ENCODE data around the gene TXNDC8. TPM values are rescaled to one million over a fixed set of nuclear protein-coding genes. Genes with fewer than 3 reads are reported as not detected.

Gene TXNDC8
- total RNA-seq, 2 donors from 2014 or later: not detected

GRCh38 chr9:110336363-110336762 lies 1.3 kb downstream of the TXNDC8 start:
- Histone ChIP-seq H3K9me3 (no peaks in the 10 kb centered on the region), H3K4me1 (replicated peaks) (no peaks in the 10 kb centered on the region), H3K27me3 (replicated peaks; ENCODE audit: insufficient read depth) (no peaks in the 10 kb centered on the region), H3K4me3 (no peak overlapping the region), H3K36me3 (no peaks in the 10 kb centered on the region), H3K27ac (no peak overlapping the region)
- no peak for DNase-seq (ENCODE audit: low spot score)
- intact Hi-C loops (cut with DNase I): no loop called here
- 90% methylated on average over 1 of the region's 1 CpG for WGBS
- TF ChIP-seq POLR2A (IDR thresholded peaks at IDR 0.05) (no peak), CTCF (IDR thresholded peaks at IDR 0.05) (no peak), POLR2AphosphoS5 (IDR thresholded peaks at IDR 0.05) (no peak)

- no peaks in the 10 kb centered on the region for H3K4me1 ChIP-seq (replicated peaks)
- intact Hi-C loops (cut with DNase I): no loop called here
- H3K9me3 ChIP-seq: no peaks in the 10 kb centered on the region
- no peak overlapping the region for H3K27ac ChIP-seq
- TF ChIP-seq POLR2A (IDR thresholded peaks at IDR 0.05): no peak
- no peak for TF ChIP-seq POLR2AphosphoS5 (IDR thresholded peaks at IDR 0.05)
- no peak for TF ChIP-seq CTCF (IDR thresholded peaks at IDR 0.05)
- H3K27me3 ChIP-seq (replicated peaks; ENCODE audit: insufficient read depth): no peaks in the 10 kb centered on the region
- DNase-seq (ENCODE audit: low spot score): no peak
- H3K4me3 ChIP-seq: no peak overlapping the region
- no peaks in the 10 kb centered on the region for H3K36me3 ChIP-seq
Measured at GRCh38 chr9:110334871-110335270, 2.8 kb downstream of the TXNDC8 start.

- Histone ChIP-seq H3K4me1 (replicated peaks) (no peaks in the 10 kb centered on the region), H3K27ac (no peak overlapping the region), H3K27me3 (replicated peaks; ENCODE audit: insufficient read depth) (no peaks in the 10 kb centered on the region), H3K36me3 (no peaks in the 10 kb centered on the region), H3K9me3 (no peaks in the 10 kb centered on the region), H3K4me3 (no peak overlapping the region)
- TF ChIP-seq POLR2A (IDR thresholded peaks at IDR 0.05) (no peak), POLR2AphosphoS5 (IDR thresholded peaks at IDR 0.05) (no peak), CTCF (IDR thresholded peaks at IDR 0.05) (no peak)
- intact Hi-C loops (cut with DNase I): no loop called here
- DNase-seq (ENCODE audit: low spot score): no peak
- WGBS: 81% methylated on average over 4 of the region's 4 CpGs
Measured at GRCh38 chr9:110334183-110334582, 3.5 kb downstream of the TXNDC8 start.

- no peak overlapping the region for H3K27ac ChIP-seq
- intact Hi-C loops (cut with DNase I): no loop called here
- no peak overlapping the region for H3K4me3 ChIP-seq
- no peaks in the 10 kb centered on the region for H3K9me3 ChIP-seq
- no peak for DNase-seq (ENCODE audit: low spot score)
- no peaks in the 10 kb centered on the region for H3K36me3 ChIP-seq
- H3K4me1 ChIP-seq (replicated peaks): no peaks in the 10 kb centered on the region
- no peaks in the 10 kb centered on the region for H3K27me3 ChIP-seq (replicated peaks; ENCODE audit: insufficient read depth)
- no peak for TF ChIP-seq POLR2A (IDR thresholded peaks at IDR 0.05)
- no peak for TF ChIP-seq POLR2AphosphoS5 (IDR thresholded peaks at IDR 0.05)
- TF ChIP-seq CTCF (IDR thresholded peaks at IDR 0.05): no peak
- WGBS: 74% methylated on average over 3 of the region's 3 CpGs
Measured at GRCh38 chr9:110332766-110333165, 4.9 kb downstream of the TXNDC8 start.

GRCh38 chr9:110330484-110331105 lies 7.1 kb downstream of the TXNDC8 start:
- 98% methylated on average over 1 of the region's 1 CpG for whole genome bisulfite sequencing
- no peaks in the 10 kb centered on the region for H3K9me3 ChIP-seq
- no peaks in the 10 kb centered on the region for H3K4me1 ChIP-seq (replicated peaks)
- DNase-seq (ENCODE audit: low spot score): no peak
- H3K27me3 ChIP-seq (replicated peaks; ENCODE audit: insufficient read depth): no peaks in the 10 kb centered on the region
- no peak overlapping the region for H3K27ac ChIP-seq
- H3K36me3 ChIP-seq: no peaks in the 10 kb centered on the region
- intact Hi-C loops (cut with DNase I): no loop called here
- TF ChIP-seq POLR2AphosphoS5 (IDR thresholded peaks at IDR 0.05) (no peak), POLR2A (IDR thresholded peaks at IDR 0.05) (no peak), CTCF (IDR thresholded peaks at IDR 0.05) (no peak)
- no peak overlapping the region for H3K4me3 ChIP-seq
